K562 (cell line): ENCODE data around the gene ROBO1. TPM values are rescaled to one million over a fixed set of nuclear protein-coding genes. Genes with fewer than 3 reads are reported as not detected.

ENCODE experiments used
- ATAC-seq: fragments of 200-7000 bp; cut with Tn5 transposase; 3 replicates; pipeline ENCODE4 v1.9.1; 2020; ENCODE audit warnings: moderate library complexity
- BruUV-seq: library from RNA; stranded (reverse); fragments of 400-500 nt; replicated peaks from 2 replicates; lab custom pipeline; 2021; lab: Mats Ljungman, UMichigan
- CTCF ChIA-PET: fragments of 300-600 bp; formaldehyde crosslinking; extraction: SDS; loops from one replicate; lab custom pipeline; 2021; ENCODE audit warnings: low intra/inter-chr PET ratio; lab: Yijun Ruan, JAX
- POLR2A ChIA-PET: fragments of 300-600, 350-650 bp; sonication (Branson Sonifier 250); formaldehyde crosslinking; extraction: SDS; loops from one replicate; lab custom pipeline; 2021; ENCODE audit warnings: antibody characterized with exemption, inconsistent platforms; lab: Yijun Ruan, JAX
- DNase-seq, 4 experiments: peaks; one replicate each; pipeline versions ENCODE4 v3.0.0 to v3.0.0-alpha.2; 2011 to 2018; ENCODE audit warnings: low spot score in 3 of 4, mixed read lengths in 3 of 4; ENCODE audit errors: extremely low read depth in 1 of 4
- FAIRE-seq: peaks from 2 replicates; lab custom pipeline; 2011; peaks lifted over from hg19 to GRCh38; lab: Jason Lieb, UNC
- H2AFZ ChIP-seq: 2 replicates; pipeline ENCODE4 v1.6.0; 2011; ENCODE audit warnings: low read depth, low read length, control low read depth, inconsistent platforms
- H3K27ac ChIP-seq: fragments of 200-600 bp; 3 replicates; pipeline ENCODE4 v1.8.0; 2011; ENCODE audit warnings: low read depth, mild to moderate bottlenecking, control low read depth, inconsistent platforms, low read length, moderate library complexity, mixed read lengths; ENCODE audit errors: extremely low read depth
- H3K27me3 ChIP-seq, 2 experiments: fragments of 300-600 bp in 1 of 2; 2 replicates in 1 of 2; 3 replicates in 1 of 2; pipeline versions ENCODE4 v1.6.0 to v1.8.0; 2011; ENCODE audit warnings: inconsistent platforms in 2 of 2, low read length in 2 of 2, mild to moderate bottlenecking in 1 of 2, mixed read lengths in 1 of 2, moderate library complexity in 1 of 2; ENCODE audit not compliant: control insufficient read depth in 2 of 2, insufficient read depth in 2 of 2
- H3K36me3 ChIP-seq: fragments of 300-600 bp; 3 replicates; pipeline ENCODE4 v1.8.0; 2011; ENCODE audit warnings: mild to moderate bottlenecking, low read length, inconsistent platforms; ENCODE audit not compliant: control insufficient read depth, insufficient read depth
- H3K4me1 ChIP-seq, 2 experiments: fragments of 200-600 bp in 1 of 2; replicated peaks in 1 of 2; 2 replicates in 1 of 2; 3 replicates in 1 of 2; pipeline versions ENCODE4 v1.5.1 to v1.8.0; 2011; ENCODE audit warnings: inconsistent platforms in 2 of 2, low read length in 2 of 2, mild to moderate bottlenecking in 1 of 2, mixed read lengths in 1 of 2, moderate library complexity in 1 of 2; ENCODE audit not compliant: control insufficient read depth in 2 of 2, insufficient read depth in 2 of 2
- H3K4me2 ChIP-seq: 2 replicates; pipeline ENCODE4 v1.6.1; 2011; ENCODE audit warnings: low read length, control low read depth, inconsistent platforms, mixed read lengths; ENCODE audit not compliant: insufficient read depth
- H3K4me3 ChIP-seq: fragments of 200-600 bp; sonication (generic), shearing (Covaris generic); 2 replicates; pipeline ENCODE4 v1.5.1; 2016; ENCODE audit warnings: control low read depth, inconsistent platforms
- H3K79me2 ChIP-seq: fragments of 200-600 bp; 3 replicates; pipeline ENCODE4 v1.8.0; 2011; ENCODE audit warnings: low read length, inconsistent platforms; ENCODE audit not compliant: control insufficient read depth, insufficient read depth
- H3K9ac ChIP-seq, 2 experiments: 2 replicates each; pipeline versions ENCODE4 v1.6.0 to v1.6.1; 2011; ENCODE audit warnings: low read depth in 2 of 2, low read length in 2 of 2, control low read depth in 1 of 2, inconsistent platforms in 1 of 2, mild to moderate bottlenecking in 1 of 2, mixed read lengths in 1 of 2; ENCODE audit not compliant: insufficient read depth in 1 of 2
- H3K9me1 ChIP-seq: one replicate; pipeline ENCODE4 v1.6.0; 2011; ENCODE audit warnings: inconsistent platforms, mild to moderate bottlenecking, low read length, moderate library complexity; ENCODE audit not compliant: control insufficient read depth, insufficient read depth
- H3K9me3 ChIP-seq: replicated peaks from 2 replicates; pipeline ENCODE4 v1.5.1; 2011; ENCODE audit warnings: low read depth, low read length, inconsistent platforms; ENCODE audit not compliant: control insufficient read depth, insufficient read depth
- H4K20me1 ChIP-seq: replicated peaks from 2 replicates; pipeline ENCODE4 v1.6.1; 2011; ENCODE audit warnings: low read length, inconsistent platforms, mixed read lengths; ENCODE audit not compliant: control insufficient read depth, insufficient read depth
- CBFA2T2 ChIP-seq: fragments of 450-650 bp; conservative IDR thresholded peaks from 2 replicates; pipeline ENCODE4 v1.6.1; 2017; ENCODE audit warnings: mild to moderate bottlenecking
- ERF ChIP-seq: fragments of 450-650 bp; formaldehyde crosslinking; IDR thresholded peaks from 2 replicates; pipeline ENCODE4 v1.4.0; 2020; ENCODE audit warnings: mild to moderate bottlenecking, mixed read lengths
- FIP1L1 ChIP-seq: fragments of 200-400 bp; formaldehyde crosslinking; IDR thresholded peaks from 2 replicates; pipeline ENCODE4 v1.6.1; 2018; ENCODE audit warnings: mild to moderate bottlenecking, low read depth, low read length; ENCODE audit not compliant: poor library complexity, severe bottlenecking
- GTF2B ChIP-seq: IDR thresholded peaks from 2 replicates; pipeline ENCODE4 v1.6.1; 2011; ENCODE audit not compliant: insufficient read length; ENCODE audit errors: extremely low read depth
- HIVEP1 ChIP-seq: fragments of 250-450 bp; sonication (Bioruptor Pico); IDR thresholded peaks from 2 replicates; pipeline ENCODE4 v1.4.0; 2020; ENCODE audit warnings: mild to moderate bottlenecking
- HOXB6 ChIP-seq: fragments of 250-450 bp; sonication (Bioruptor Pico); IDR thresholded peaks from 2 replicates; pipeline ENCODE4 v1.5.1; 2022; ENCODE audit warnings: mild to moderate bottlenecking, borderline replicate concordance
- POLR2G ChIP-seq: fragments of 200-400 bp; formaldehyde crosslinking; IDR thresholded peaks from 2 replicates; pipeline ENCODE4 v1.6.1; 2017; ENCODE audit warnings: low read depth, mild to moderate bottlenecking, antibody characterized with exemption, low read length, moderate library complexity
- SFPQ ChIP-seq: fragments of 200-400 bp; formaldehyde crosslinking; IDR thresholded peaks from 2 replicates; pipeline ENCODE4 v1.6.1; 2017; ENCODE audit warnings: mild to moderate bottlenecking, low read depth, low read length, moderate library complexity
- TRIM28 ChIP-seq: fragments of 450-650 bp; IDR thresholded peaks from 2 replicates; pipeline ENCODE4 v1.6.1; 2017
- ZBTB5 ChIP-seq: fragments of 450-650 bp; IDR thresholded peaks from 2 replicates; pipeline ENCODE4 v1.6.1; 2017; ENCODE audit warnings: antibody characterized with exemption
- ZNF12 ChIP-seq: sonication (generic); formaldehyde crosslinking; IDR thresholded peaks from 2 replicates; pipeline ENCODE4 v1.4.0; 2020; ENCODE audit warnings: mild to moderate bottlenecking, missing genetic modification reagents
- ZNF316 ChIP-seq: fragments of 450-650 bp; IDR thresholded peaks from 2 replicates; pipeline ENCODE4 v1.6.1; 2016
- ZNF436 ChIP-seq: fragments of 250-450, 450-650 bp; sonication (Bioruptor Pico); formaldehyde crosslinking; IDR thresholded peaks from 2 replicates; pipeline ENCODE4 v1.7.0; 2020; ENCODE audit warnings: mild to moderate bottlenecking
- WGBS: fragments of 100-300 bp; shearing (Covaris generic); methylation state at CpG from one replicate; pipeline ENCODE4 v1.1.6; 2016; ENCODE audit warnings: low coverage, mixed read lengths; ENCODE audit not compliant: insufficient coverage; ENCODE audit errors: missing lambda C conversion rate; 5-methylcytosine and 5-hydroxymethylcytosine counted together
- in situ Hi-C: fragments of 300-500 bp; cut with MboI; formaldehyde crosslinking; loops from 4 replicates; pipeline ENCODE4 v1.15.0; 2018; ENCODE audit warnings: inconsistent platforms, mixed read lengths
- intact Hi-C: fragments of 100-400 bp; cut with micrococcal nuclease; formaldehyde crosslinking; loops from 2 replicates; pipeline ENCODE4 v1.14.2; 2022
- polyA plus RNA-seq, 8 experiments: library from polyadenylated mRNA; depleted of rRNA in 4 of 8; stranded (reverse) in 5 of 8; unstranded in 3 of 8; fragments of >200 nt; fragmentation: Nextera tagmentation in 2 of 8; fragmentation: Illumina TruSeq in 1 of 8; extraction: Ambion mirVana in 2 of 8; extraction: Trizol in 1 of 8; gene quantifications; 2 replicates each; pipeline versions ENCODE4 v1.2.1 to v1.2.3, GENCODE V29; 2011 to 2014; ENCODE audit warnings: inconsistent platforms in 1 of 8, missing spikeins in 1 of 8
- total RNA-seq, 7 experiments: library from RNA; depleted of rRNA in 6 of 7; stranded (reverse); fragments of >200 nt in 6 of 7; fragmentation: Illumina TruSeq in 2 of 7; extraction: Trizol in 2 of 7; gene quantifications; 2 replicates each; pipeline versions ENCODE4 v1.2.1 to v1.2.3, GENCODE V29; 2011 to 2021; ENCODE audit warnings: low replicate concordance in 1 of 7

Gene ROBO1
- total and polyA plus RNA-seq, 9 of the 15 experiments (the other 6 are each of a cell fraction or from before 2014, with no cell fraction given) = 0.01 to 0.53 (median 0.17) TPM; not detected in 5

GRCh38 chr3:79284781-79285180 is 483.0 kb downstream of the ROBO1 start:
- Histone ChIP-seq H3K36me3 (no peaks in the 10 kb centered on the region), H2AFZ (no peak overlapping the region), H3K4me1 (no peaks in the 10 kb centered on the region), H3K9ac (no peak overlapping the region), H3K4me2 (no peak overlapping the region), H3K9me1 (no peaks in the 10 kb centered on the region), H3K27me3 (no peaks in the 10 kb centered on the region), H3K4me3 (no peak overlapping the region), H4K20me1 (no peaks in the 10 kb centered on the region), H3K9me3 (no peaks in the 10 kb centered on the region), H3K79me2 (no peaks in the 10 kb centered on the region), H3K27ac (no peak overlapping the region)
- CTCF ChIA-PET = no interaction called here
- TF ChIP-seq ZNF316 (peak; percentile 5; the same call in 1 of the 2 replicates), ERF (CRISPR knock-in tag) (no peak), HIVEP1 (CRISPR knock-in tag) (no peak), POLR2G (no peak)
- DNase-seq (no peak), FAIRE-seq (no peak), ATAC-seq (no peak)
- in situ Hi-C loops (no loop called here), intact Hi-C loops (no loop called here)
- WGBS = 0% methylated on average over 3 of the region's 3 CpGs
- POLR2A ChIA-PET = no interaction called here
- BruUV-seq = no TSS peak

- no TSS peak for BruUV-seq
- Histone ChIP-seq H3K9me3 (no peaks in the 10 kb centered on the region), H3K27ac (no peak overlapping the region), H3K4me1 (no peaks in the 10 kb centered on the region), H3K4me3 (no peak overlapping the region), H3K79me2 (no peaks in the 10 kb centered on the region), H3K4me2 (no peak overlapping the region), H2AFZ (no peak overlapping the region), H4K20me1 (no peaks in the 10 kb centered on the region), H3K36me3 (no peaks in the 10 kb centered on the region), H3K9ac (no peak overlapping the region), H3K9me1 (no peaks in the 10 kb centered on the region), H3K27me3 (no peaks in the 10 kb centered on the region)
- ATAC-seq (no peak), FAIRE-seq (no peak), DNase-seq (no peak)
- intact Hi-C loops = no loop called here
- in situ Hi-C loops = no loop called here
- 0% methylated on average over 1 of the region's 1 CpG for WGBS
- CTCF ChIA-PET = no interaction called here
- POLR2A ChIA-PET = no interaction called here
- TF ChIP-seq HOXB6 (CRISPR knock-in tag) (no peak), TRIM28 (no peak), ZNF12 (CRISPR knock-in tag) (no peak), FIP1L1 (no peak), ZNF436 (CRISPR knock-in tag) (no peak), ZBTB5 (no peak), GTF2B (no peak), CBFA2T2 (no peak), SFPQ (no peak)
These were observed 489.1 kb downstream of the ROBO1 start for GRCh38 chr3:79278681-79279080.
